ENCODE data around the gene RBBP6.
"Not testable (repeated sequence)": the region's sequence is repeated elsewhere in the genome, so short reads cannot be mapped to it uniquely, and the experiment has no call there.

Gene RBBP6

GRCh38 chr16:24539295-24539849, at the start of gene RBBP6:
RBBP6 (plus strand) TSS chr16:24539566; CDS start chr16:24540627, 1,061 bp downstream.
- peak; percentile 96 for DNase-seq (ENCODE audit: low spot score)

GRCh38 chr16:24490866-24491265, 48.5 kb upstream of the RBBP6 start:
- no peak for DNase-seq (ENCODE audit: low spot score)

GRCh38 chr16:24491731-24492130, 47.6 kb upstream of the RBBP6 start:
- DNase-seq (ENCODE audit: low spot score), result no peak

- DNase-seq (ENCODE audit: low spot score), result no peak
Observed at GRCh38 chr16:24493821-24494220, 45.5 kb upstream of the RBBP6 start.

- not testable (repeated sequence) for DNase-seq (ENCODE audit: low spot score)
Observed at GRCh38 chr16:24495207-24495606, 44.2 kb upstream of the RBBP6 start.

GRCh38 chr16:24497440-24497839, 41.9 kb upstream of the RBBP6 start:
- no peak for DNase-seq (ENCODE audit: low spot score)

- DNase-seq (ENCODE audit: low spot score), result peak; percentile 26
Observed at GRCh38 chr16:24499193-24499814, 40.1 kb upstream of the RBBP6 start.

GRCh38 chr16:24504472-24505345, 34.7 kb upstream of the RBBP6 start:
- peak; percentile 84 for DNase-seq (ENCODE audit: low spot score)

- no peak for DNase-seq (ENCODE audit: low spot score)
Observed at GRCh38 chr16:24505959-24506358, 33.4 kb upstream of the RBBP6 start.

- DNase-seq (ENCODE audit: low spot score), result no peak
Observed at GRCh38 chr16:24507959-24508480, 31.3 kb upstream of the RBBP6 start.

GRCh38 chr16:24508614-24509013, 30.8 kb upstream of the RBBP6 start:
- peak; percentile 12 for DNase-seq (ENCODE audit: low spot score)

GRCh38 chr16:24509536-24509935, 29.8 kb upstream of the RBBP6 start:
- no peak for DNase-seq (ENCODE audit: low spot score)

- DNase-seq (ENCODE audit: low spot score), result no peak
Observed at GRCh38 chr16:24511174-24511573, 28.2 kb upstream of the RBBP6 start.

- DNase-seq (ENCODE audit: low spot score), result peak; percentile 81
Observed at GRCh38 chr16:24511792-24512191, 27.6 kb upstream of the RBBP6 start.

- peak; percentile 98 for DNase-seq (ENCODE audit: low spot score)
Observed at GRCh38 chr16:24514096-24514495, 25.3 kb upstream of the RBBP6 start.

- peak; percentile 66 for DNase-seq (ENCODE audit: low spot score)
Observed at GRCh38 chr16:24515186-24515585, 24.2 kb upstream of the RBBP6 start.

GRCh38 chr16:24516900-24517669, 22.3 kb upstream of the RBBP6 start:
- DNase-seq (ENCODE audit: low spot score), result peak; percentile 91

GRCh38 chr16:24518498-24518897, 20.9 kb upstream of the RBBP6 start:
- no peak for DNase-seq (ENCODE audit: low spot score)

- DNase-seq (ENCODE audit: low spot score), result no peak
Observed at GRCh38 chr16:24520983-24521382, 18.4 kb upstream of the RBBP6 start.

GRCh38 chr16:24522751-24523150, 16.6 kb upstream of the RBBP6 start:
- no peak for DNase-seq (ENCODE audit: low spot score)

- no peak for DNase-seq (ENCODE audit: low spot score)
Observed at GRCh38 chr16:24523569-24523968, 15.8 kb upstream of the RBBP6 start.

All from cerebellar cortex (tissue), 1 donor.